ENCODE results near the gene ZFAND3.
A peak's percentile ranks its signal among the peaks of the same experiment; 100 is the strongest.
"Not testable (repeated sequence)": the region's sequence is repeated elsewhere in the genome, so short reads cannot be mapped to it uniquely, and the experiment has no call there.

ZFAND3 gene

DNA sequence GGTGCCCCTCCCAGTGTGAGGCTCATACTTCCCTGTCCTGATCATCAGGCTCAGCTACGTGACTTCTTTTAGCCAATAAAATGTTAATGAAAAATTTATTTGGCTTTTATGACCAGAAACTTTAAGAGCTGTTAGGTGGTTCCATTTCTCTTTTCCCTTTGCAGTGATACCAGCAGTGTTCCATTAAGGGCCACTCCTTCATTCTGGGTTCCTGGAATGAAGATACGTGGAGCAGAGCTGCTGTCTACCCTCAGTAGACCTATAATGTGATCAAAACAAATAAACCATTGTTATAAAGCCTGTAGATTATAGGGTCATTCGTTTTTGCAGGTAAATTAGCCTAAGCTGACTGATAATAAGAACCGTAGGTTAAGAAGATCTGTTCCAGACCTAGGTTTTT, 228.0 kb downstream of the ZFAND3 start:
- DNase-seq (ENCODE audit: low spot score), result no peak

DNA sequence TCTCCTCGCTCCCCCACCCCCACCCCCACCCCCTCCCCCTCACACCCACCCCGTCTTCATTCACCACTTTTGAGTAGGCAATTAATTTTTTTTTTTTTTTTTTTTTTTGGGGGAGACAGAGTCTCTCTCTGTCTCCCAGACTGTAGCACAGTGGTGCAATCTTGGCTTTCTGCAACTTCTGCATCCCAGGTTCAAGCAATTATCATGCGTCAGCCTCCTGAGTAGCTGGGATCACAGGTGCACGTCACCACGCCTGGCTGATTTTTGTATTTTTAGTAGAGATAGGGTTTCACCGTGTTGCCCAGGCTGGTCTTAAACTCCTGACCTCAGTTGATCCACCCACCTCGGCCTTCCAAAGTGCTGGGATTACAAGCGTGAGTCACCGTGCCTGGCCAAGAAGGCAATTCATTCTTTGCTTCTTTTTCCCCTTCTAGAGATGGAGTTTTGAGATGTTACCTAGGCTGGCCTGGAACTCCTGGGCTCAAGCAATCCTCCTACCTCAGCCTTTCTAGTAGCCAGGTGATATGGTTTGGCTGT, 230.4 kb downstream of the ZFAND3 start:
- not testable (repeated sequence) for DNase-seq (ENCODE audit: low spot score)

DNA sequence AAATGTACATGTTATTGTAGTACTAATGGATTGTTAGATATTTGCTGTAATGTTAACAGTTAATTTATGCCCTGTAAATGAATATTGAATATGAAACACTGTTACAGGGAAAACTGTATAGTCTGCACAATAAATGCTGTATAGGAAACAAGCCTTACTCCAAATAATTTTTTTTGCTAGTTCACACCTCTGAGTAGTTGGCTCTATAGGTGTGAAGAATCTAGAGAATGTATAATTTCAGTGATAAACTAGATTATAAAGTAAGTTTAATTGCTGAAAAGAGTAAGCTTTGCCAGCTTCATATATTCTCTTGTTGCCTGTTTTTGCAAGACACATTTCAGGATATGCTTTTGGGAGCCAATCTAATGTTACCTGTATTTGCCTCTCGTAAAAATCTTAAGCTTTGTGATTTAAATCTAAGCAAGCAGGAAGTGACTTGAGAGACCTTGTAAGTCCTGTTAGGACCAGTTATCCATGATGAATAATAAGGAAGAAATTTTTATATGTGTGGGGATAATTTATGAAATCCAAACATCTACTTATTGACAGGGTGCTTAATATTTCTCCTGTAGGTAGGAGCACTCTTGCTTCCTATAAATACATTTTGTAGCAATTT, 232.4 kb downstream of the ZFAND3 start:
- no peak for DNase-seq (ENCODE audit: low spot score)

DNA sequence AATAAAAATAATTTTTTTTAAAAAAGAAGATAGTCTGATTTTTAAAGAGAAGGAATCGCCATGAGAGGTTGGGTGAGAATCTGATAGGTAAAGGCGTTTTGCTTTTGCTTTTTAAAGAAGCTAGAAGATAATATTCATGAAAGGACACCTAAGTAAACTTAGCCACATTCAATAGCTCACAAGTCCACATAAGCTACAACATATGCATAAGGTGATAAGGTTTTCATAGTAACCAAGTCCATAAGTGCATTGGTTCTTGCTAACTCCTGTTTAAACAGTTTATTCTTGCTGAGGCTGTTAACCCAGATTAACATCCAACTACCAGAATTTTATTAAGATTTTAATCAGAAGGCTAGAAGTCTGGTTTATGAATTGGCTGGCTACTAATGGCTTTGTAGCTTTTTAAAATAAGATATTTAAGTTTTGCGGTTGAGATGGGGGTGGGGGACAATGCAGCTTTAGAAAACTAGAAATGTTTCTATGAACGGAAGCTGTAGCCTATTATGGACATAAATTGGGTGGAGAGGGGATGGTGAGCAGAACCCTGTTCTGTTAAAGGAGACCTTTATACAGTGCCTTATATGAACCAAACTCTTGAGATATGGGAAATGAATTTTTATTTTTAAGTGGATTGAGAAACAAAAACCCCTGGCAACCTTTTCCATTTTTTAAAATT, 235.1 kb downstream of the ZFAND3 start:
- peak; percentile 10 for DNase-seq (ENCODE audit: low spot score)

DNA sequence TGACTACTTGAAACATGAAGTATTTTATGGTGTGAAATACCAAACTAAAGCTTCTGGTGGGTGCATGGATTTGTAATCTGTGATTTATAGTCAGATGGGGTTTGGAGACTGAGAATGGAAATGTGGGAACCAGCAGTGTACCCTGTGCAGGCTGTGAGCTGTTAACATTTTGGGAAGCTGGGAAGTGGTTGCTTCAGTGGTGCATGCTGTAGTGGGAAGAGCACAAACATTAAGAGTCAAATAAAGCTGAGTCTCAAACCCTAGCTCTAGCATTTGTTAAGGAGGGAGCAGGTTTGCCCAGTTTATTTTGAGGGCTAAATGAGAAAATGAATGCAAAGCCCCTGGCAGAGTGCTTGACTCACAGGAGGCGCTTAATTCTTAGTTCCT, 235.7 kb downstream of the ZFAND3 start:
- no peak for DNase-seq (ENCODE audit: low spot score)

DNA sequence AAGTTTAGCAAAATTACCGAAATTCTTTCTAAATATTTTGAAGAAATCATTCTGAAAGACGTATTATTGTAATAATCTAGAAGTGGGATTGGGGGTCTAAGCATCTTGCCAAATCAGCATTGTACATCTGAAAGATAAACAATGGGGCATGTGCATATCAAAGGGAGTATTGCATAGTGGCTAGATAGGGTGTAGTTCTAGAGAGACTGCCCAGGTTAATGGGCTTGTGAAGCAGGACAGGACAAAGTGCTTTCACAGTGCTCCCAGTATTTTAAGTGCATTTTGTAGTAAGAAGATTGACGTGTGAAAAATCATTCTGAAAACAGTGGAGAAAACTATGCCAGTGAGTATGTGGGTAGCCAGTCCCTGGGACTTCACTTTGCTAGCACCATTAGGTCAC, 236.8 kb downstream of the ZFAND3 start:
- DNase-seq (ENCODE audit: low spot score), result no peak

DNA sequence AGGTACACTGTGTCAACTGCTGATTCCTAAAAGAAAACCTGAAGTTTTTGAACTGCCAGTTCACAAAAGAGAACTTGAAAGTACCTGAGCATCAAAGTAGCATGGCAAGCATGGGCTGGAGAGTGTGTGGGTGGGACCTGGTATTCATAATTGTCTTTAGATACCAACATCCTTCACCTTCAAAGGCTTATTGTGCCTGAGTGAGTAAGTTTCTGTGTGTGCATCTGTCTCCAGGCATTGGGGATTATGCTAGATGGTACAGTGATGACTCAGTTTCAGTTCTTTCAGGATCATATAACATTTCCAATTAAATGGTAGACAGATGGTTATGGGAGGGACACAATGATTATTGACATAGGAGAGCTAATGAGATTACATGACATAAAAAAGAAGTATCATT, 238.5 kb downstream of the ZFAND3 start:
- no peak for DNase-seq (ENCODE audit: low spot score)

DNA sequence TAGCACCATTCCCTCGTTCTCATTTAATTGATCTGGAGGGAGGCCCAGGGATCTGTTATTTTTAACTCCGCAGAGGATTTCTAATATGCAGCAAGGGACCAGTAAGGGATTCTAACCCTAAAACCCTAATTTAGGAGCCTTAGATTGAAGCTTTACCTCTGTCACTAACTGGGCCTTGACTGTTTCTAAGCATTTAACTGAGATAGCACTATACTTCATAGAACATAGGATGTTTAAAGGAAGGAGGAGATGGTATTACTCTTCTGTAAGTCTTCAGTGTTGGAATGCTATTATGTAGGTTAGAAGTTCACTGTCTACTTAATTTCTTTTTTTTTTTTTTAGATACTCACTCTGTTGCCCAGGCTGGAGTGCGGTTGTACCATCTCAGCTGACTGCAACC, 242.5 kb downstream of the ZFAND3 start:
- DNase-seq (ENCODE audit: low spot score), result no peak

DNA sequence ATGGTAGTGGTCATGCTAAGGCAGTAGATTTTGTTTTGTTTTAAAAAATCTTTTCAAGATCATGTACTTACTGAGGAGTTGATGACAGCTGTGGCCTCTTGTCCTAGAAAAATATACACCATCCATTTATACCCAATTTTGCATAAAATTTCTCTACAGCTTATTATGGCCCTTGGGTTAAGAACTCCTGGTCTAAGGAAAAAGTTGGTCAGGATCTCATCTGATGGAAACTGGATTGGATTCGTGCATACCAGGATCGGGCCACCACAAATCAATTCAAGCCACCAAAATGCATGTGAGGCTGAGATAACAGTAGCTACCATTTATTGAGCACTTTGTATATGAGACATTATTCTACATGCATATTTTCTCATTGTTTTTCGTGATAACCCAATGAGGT, 244.4 kb downstream of the ZFAND3 start:
- DNase-seq (ENCODE audit: low spot score), result no peak

DNA sequence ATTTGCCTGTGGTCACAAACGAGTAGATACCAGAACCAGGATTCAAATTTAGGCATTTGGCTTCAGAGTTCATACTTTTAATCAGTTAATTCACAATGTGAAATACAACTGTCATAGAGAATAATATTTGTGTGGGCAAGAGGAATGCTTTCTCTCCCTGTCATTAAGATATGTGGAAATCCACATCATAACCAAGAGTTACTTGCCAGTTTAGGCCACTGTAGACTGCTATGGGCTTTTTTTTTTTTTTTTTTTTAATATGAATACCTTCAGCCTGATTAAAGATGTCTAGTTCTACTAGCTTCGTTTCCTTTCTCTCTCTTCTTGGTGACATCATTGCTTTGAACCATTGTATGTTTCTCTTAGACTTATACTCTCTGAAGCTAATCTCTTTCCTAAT, 244.9 kb downstream of the ZFAND3 start:
- DNase-seq (ENCODE audit: low spot score), result no peak

DNA sequence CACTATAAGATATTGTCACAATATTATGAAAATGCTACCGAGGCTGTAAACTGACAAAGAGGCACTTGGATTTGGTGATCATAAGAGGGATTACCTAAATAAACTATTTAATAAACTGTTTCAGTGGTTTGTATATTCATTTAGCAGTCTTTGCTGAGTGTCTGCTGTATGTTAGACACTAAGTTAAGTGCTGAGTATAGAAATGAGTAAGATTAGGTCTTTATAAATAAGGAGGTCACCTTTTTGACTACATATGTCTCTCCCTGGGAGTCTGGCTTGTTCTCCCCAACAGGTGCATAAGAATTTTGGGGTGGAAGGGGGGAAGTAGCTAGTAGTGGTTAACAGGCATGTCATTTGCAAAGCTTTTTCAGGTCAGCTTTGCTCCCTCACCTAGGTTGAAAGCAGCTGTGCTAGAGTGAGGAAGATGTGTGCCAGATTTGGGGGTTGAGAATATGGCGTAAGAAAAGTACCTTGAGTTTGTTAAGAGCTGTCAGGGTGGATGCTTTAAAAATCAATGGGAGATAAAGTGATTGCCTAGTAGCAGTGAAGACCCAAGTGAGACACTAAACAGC, 246.3 kb downstream of the ZFAND3 start:
- no peak for DNase-seq (ENCODE audit: low spot score)

DNA sequence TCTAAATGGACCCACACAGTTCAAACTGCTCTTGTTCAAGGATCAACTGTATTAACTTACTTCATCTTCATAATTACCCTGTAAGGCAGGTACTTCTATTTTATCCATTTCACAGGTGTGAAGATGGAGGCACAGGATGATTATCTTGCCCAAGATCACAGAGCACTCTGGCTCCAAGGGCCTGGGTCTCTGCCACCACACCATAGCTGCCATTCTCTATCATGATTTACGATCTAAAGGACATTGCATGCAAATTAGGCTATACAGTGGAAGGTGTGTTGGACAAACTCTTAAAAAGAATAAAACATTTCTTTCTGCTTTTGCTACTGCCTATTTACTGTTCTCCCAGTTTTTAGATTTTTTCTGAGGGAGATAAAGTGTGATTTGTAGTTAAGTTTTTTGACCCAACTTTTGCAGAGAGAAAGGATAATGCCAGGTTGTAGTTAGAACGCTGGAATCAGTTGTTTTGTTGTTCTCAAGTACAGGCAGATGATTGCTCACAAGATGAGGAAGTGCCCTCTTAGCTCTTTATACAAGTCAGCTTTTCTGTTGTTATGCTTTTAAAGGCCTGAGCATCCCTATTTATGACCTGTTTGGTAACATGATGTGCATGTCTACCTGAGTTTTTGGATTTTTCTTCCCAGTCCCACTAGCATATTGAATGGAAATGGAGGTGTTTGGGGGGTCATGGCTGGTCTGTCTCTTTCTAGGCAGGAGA, 247.9 kb downstream of the ZFAND3 start:
- DNase-seq (ENCODE audit: low spot score), result no peak

DNA sequence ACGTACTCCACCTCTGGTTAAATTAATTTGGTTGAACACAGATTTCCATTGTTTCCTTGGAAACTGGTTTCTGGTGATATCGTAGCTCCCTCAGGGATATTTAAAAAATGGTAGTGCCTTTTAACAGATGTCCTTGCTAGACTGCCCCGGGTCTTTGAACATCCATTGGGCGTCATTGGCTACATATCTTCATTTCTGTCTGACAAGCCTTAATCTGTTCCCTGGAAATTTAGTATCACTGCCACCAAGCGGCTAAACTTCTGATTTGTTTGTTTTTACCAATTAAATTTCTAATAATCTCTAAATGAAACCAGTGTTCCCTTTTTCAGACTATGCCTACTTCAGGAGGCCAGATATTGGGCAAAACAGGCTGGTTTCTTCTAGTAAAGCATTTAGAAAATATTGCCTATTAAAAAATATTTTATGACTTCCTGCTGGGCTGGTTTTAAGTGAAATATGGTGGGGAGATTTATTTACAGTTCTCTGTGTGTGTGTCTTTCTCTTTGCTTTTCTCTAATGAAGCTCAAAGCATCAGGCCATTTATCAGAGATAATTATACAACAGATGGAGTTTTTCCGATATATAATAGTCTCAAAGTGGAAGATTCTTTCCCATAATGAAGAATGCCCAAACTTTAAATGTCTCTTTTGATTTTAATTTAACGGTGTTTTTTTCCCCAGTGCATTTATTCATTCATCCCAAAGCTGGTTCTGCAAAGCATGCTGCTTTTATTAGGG, 249.5 kb downstream of the ZFAND3 start:
- DNase-seq (ENCODE audit: low spot score), result peak; percentile 27

DNA sequence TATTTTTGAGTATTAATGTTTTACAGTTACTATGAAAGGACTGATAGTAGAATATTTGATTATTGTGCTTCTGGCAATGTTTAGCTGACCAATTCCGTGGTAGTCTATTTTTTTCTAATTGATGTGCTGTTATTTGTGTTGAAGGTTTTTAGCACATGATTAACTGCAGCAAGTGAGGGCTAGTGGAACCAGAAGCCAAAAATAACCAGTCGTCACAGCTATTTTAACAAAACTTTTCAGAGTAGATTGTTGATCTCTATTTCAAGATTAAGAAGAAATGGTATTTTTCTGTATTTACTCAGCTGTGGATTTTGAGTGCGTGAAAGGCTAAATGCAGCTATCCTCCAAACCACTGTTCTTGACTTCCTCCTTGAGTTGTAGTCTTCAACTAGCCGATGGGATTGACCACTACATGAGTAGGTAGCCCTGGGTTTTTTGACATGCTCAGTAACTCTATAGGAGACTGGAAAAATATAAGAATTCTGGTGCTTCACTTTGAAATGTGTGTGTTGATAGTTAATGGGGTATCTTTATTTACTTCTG, 258.0 kb downstream of the ZFAND3 start:
- no peak for DNase-seq (ENCODE audit: low spot score)

DNA sequence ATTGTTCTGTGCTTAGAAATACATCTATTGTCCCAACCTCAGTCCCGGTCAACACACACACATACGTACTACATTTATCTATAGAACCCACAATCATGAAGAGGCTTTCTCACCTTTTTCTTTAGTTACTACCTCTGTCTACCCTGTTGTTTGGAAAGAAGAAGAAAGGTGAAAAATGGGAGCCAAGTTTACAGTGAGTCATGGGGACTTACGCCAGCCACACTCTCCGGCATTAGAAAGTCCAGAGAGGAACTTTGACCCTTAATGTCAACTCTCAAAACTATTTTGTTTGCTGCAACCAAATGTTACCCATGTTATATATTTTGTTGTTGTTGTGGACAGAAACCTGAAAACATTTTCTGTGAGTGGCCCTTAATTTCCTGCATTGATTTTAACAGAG, 259.1 kb downstream of the ZFAND3 start:
- DNase-seq (ENCODE audit: low spot score), result no peak

DNA sequence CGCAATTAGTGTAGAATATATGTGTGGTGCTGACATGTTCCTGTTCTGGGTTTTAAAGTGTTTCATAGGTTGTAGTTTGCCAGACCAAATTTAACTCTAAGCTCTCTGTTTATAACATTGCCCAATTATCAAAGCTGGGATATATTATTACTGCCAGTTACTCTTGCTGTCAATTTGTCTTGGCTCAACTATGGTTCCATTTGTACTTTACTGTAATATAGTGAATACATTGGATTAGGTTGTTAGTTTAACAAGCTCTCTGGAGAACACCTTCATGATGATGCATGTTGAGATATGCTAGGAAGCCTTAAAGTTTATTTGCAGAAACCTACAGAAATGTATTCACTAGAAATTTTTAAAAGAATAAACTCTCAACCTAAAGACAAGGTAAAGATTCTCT, 259.6 kb downstream of the ZFAND3 start:
- DNase-seq (ENCODE audit: low spot score), result no peak

DNA sequence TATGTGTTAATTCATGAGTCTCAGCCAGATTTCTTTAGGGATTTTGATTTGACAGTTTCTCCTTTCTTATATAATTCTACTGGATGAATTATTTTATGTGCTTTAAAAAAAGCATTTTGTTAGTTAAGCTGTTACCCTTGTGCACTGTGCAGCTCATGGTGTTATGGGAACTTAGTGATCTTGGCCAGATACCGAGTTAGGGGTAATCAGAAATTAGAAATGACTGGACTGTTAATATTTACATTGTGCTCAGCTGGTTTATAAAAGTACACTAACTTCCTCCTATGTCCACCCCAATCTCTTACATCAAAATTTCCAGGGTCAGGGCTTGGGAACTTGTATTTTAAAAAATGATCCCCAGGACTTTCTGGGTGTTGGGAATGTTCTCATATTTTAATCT, 260.0 kb downstream of the ZFAND3 start:
- DNase-seq (ENCODE audit: low spot score), result no peak

DNA sequence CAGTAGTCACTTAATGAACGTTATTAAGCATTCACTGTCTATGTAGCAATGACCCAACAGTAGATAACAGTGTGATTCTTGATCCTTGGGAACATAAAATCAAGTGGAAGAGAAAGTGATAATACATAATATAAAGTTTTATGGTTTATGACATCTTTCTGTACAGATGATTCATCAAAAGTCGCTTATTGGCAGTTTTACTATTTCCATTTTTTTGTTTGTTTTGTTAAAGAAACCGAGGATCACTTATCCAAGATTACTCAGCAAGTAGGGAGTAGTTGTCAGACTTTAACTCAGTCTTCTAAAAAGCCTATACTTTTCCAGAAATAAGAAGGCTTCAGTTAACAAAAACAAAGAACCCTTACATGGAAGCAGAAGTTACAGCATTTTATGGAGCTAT, 260.8 kb downstream of the ZFAND3 start:
- DNase-seq (ENCODE audit: low spot score), result no peak

DNA sequence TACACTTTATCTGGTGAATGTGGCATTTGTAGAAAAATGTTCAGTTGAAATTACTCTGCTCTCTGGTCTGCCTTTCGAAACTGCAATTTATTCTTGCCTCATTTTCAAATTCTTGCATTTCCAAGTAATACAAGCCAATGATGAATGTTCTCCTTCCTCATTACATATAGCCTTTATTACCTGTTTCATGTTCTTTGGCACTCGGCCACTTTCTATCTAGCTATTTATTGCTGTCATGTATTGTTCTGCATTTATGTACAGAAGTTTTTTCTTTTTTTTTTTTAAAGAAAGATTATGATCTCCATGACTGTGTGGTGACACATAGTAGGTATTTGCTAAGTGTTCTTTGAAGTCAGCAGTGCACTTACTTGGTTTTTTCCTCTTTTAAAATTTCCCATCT, 261.4 kb downstream of the ZFAND3 start:
- DNase-seq (ENCODE audit: low spot score), result no peak

DNA sequence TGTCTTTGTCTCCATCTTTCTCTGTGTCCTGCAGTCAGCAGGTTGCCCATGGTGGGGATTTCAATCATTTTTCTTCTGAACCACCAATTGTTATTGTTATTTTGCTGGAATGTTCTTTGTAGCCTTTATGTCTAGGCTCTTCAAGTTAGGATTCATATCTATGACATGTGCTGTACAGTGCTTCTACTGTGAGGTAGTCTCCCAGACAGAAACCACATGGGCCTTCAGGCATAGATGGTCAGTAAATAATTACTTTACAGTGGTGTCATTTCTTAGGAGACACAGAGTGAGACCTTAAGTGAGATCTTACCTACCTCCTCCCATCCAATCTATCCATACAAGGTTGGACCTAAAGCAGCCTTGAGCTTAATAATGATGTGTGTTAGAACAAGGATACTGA, 265.5 kb downstream of the ZFAND3 start:
- no peak for DNase-seq (ENCODE audit: low spot score)

DNA sequence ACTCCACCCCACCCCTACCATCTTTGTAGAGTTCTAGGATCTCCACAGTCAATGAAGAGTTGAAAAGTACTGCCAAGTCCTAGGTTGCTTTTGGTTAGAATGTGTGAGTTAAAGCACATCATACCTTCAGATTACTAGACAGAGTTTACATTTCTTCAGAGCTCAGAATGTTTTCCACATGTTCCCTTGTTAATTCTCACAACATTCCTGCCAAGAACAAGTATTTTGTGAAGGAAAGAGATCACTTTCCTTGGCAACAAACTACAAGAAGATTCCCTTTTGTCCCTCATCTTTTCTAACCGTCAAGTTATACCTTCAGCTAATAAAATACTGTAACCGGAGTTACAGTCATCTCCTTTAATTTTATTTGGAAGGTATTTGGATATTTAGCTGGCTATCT, 266.8 kb downstream of the ZFAND3 start:
- DNase-seq (ENCODE audit: low spot score), result no peak

DNA sequence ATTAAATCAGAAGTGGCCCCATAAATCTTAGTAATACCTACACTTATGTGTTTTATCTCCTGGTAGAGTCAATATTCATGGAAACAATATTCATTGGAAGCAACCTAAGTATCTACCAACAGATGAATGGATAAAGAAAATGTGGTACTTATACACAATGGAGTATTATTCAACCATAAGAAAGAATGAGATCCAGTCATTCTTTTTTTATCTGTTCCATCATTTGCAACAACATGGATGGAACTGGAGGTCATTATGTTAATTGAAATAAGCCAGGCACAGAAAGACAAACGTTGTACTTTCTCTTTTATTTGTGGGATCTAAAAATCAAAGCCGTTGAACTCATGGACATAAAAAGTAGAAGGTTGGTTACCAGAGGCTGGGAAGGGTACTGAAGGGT, 268.5 kb downstream of the ZFAND3 start:
- DNase-seq (ENCODE audit: low spot score), result no peak

All from SK-N-DZ (cell line).